WTC11 (cell line): ENCODE data around the gene FAM200B. TPM values are rescaled to one million over a fixed set of nuclear protein-coding genes. Genes with fewer than 3 reads are reported as not detected.

ENCODE experiments used
- ATAC-seq: fragments of 200-7000 bp; cut with Tn5 transposase; 2 replicates; pipeline ENCODE4 v1.10.0; 2021; ENCODE audit warnings: mild to moderate bottlenecking, moderate library complexity
- Bru-seq: library from RNA; stranded (reverse); fragments of 400-500 nt; gene quantifications from one replicate; lab custom pipeline; 2021; lab: Mats Ljungman, UMichigan
- CTCF ChIA-PET: fragments of 300-600 bp; sonication (Branson Sonifier 250); formaldehyde crosslinking; loops from one replicate; lab custom pipeline; 2021; ENCODE audit warnings: antibody characterized with exemption; lab: Charles Lee
- POLR2A ChIA-PET: fragments of 350-600 bp; sonication (Branson Sonifier 250); formaldehyde crosslinking; loops from one replicate; lab custom pipeline; 2021; ENCODE audit warnings: antibody characterized with exemption; lab: Charles Lee
- DNase-seq: peaks from one replicate; pipeline ENCODE4 v3.0.0; 2021; ENCODE audit warnings: low spot score
- H3K27ac Mint-ChIP-seq: 2 replicates; pipeline ENCODE4 v1.8.0; 2021; ENCODE audit warnings: mixed read lengths
- H3K27me3 Mint-ChIP-seq: 2 replicates; pipeline ENCODE4 v1.8.0; 2021; ENCODE audit warnings: low read depth, mild to moderate bottlenecking, moderate library complexity, mixed read lengths
- H3K36me3 Mint-ChIP-seq: 2 replicates; pipeline ENCODE4 v1.8.0; 2021; ENCODE audit warnings: mixed read lengths
- H3K4me1 Mint-ChIP-seq: 2 replicates; pipeline ENCODE4 v1.8.0; 2022; ENCODE audit warnings: mixed read lengths
- H3K4me3 Mint-ChIP-seq: 2 replicates; pipeline ENCODE4 v1.8.0; 2021; ENCODE audit warnings: mild to moderate bottlenecking, moderate library complexity, mixed read lengths
- H3K9me3 Mint-ChIP-seq: 2 replicates; pipeline ENCODE4 v1.8.0; 2021; ENCODE audit warnings: mixed read lengths
- ATF1 ChIP-seq: sonication (generic); formaldehyde crosslinking; IDR thresholded peaks from 2 replicates; pipeline ENCODE4 v1.8.1; 2023; ENCODE audit warnings: mild to moderate bottlenecking, moderate library complexity, missing genetic modification reagents
- ETV6 ChIP-seq: sonication (generic); formaldehyde crosslinking; IDR thresholded peaks from 2 replicates; pipeline ENCODE4 v1.8.1; 2022; ENCODE audit warnings: mild to moderate bottlenecking, missing genetic modification reagents
- GABPB1 ChIP-seq: sonication (generic); formaldehyde crosslinking; IDR thresholded peaks from 2 replicates; pipeline ENCODE4 v1.8.1; 2023; ENCODE audit warnings: mild to moderate bottlenecking, missing genetic modification reagents
- JAZF1 ChIP-seq: fragments of 250-450 bp; sonication (Bioruptor Pico); IDR thresholded peaks from 2 replicates; pipeline ENCODE4 v1.9.0; 2021; ENCODE audit warnings: moderate library complexity, mild to moderate bottlenecking, inconsistent platforms
- NFYB ChIP-seq: sonication (generic); formaldehyde crosslinking; conservative IDR thresholded peaks from 2 replicates; pipeline ENCODE4 v1.8.0; 2022; ENCODE audit warnings: low read depth, missing genetic modification reagents
- NR2C2 ChIP-seq: sonication (generic); formaldehyde crosslinking; IDR thresholded peaks from 2 replicates; pipeline ENCODE4 v1.8.0; 2022; ENCODE audit warnings: mild to moderate bottlenecking, missing genetic modification reagents
- PRRX2 ChIP-seq: fragments of 250-450 bp; sonication (Bioruptor Pico); IDR thresholded peaks from 2 replicates; pipeline ENCODE4 v1.8.0; 2021; ENCODE audit warnings: mild to moderate bottlenecking
- RELA ChIP-seq: sonication (generic); formaldehyde crosslinking; IDR thresholded peaks from 2 replicates; pipeline ENCODE4 v1.8.1; 2022; ENCODE audit warnings: missing genetic modification reagents, mild to moderate bottlenecking, borderline replicate concordance
- RORB ChIP-seq: fragments of 250-450 bp; sonication (Bioruptor Pico); IDR thresholded peaks from 2 replicates; pipeline ENCODE4 v1.9.0; 2021; ENCODE audit warnings: mild to moderate bottlenecking
- SMAD3 ChIP-seq: sonication (generic); formaldehyde crosslinking; IDR thresholded peaks from 2 replicates; pipeline ENCODE4 v1.8.0; 2022; ENCODE audit warnings: missing genetic modification reagents, mild to moderate bottlenecking, borderline replicate concordance
- TCF7 ChIP-seq: sonication (generic); formaldehyde crosslinking; IDR thresholded peaks from 2 replicates; pipeline ENCODE4 v1.8.0; 2022; ENCODE audit warnings: mild to moderate bottlenecking, low read depth, missing genetic modification reagents, moderate library complexity
- TP53 ChIP-seq: sonication (generic); formaldehyde crosslinking; IDR thresholded peaks from 2 replicates; pipeline ENCODE4 v1.8.1; 2023; ENCODE audit warnings: mild to moderate bottlenecking, missing genetic modification reagents
- ZBTB21 ChIP-seq: sonication (generic); formaldehyde crosslinking; IDR thresholded peaks from 2 replicates; pipeline ENCODE4 v1.8.1; 2023; ENCODE audit warnings: mild to moderate bottlenecking, missing genetic modification reagents, borderline replicate concordance
- ZNF138 ChIP-seq: sonication (generic); formaldehyde crosslinking; conservative IDR thresholded peaks from 2 replicates; pipeline ENCODE4 v1.8.1; 2022; ENCODE audit warnings: mild to moderate bottlenecking, moderate library complexity, missing genetic modification reagents
- ZNF396 ChIP-seq: fragments of 250-450 bp; sonication (Bioruptor Pico); IDR thresholded peaks from 2 replicates; pipeline ENCODE4 v1.8.0; 2021; ENCODE audit warnings: mild to moderate bottlenecking, moderate library complexity, borderline replicate concordance
- long read RNA-seq, 3 experiments: library from RNA in 1 of 3; library from capped mRNA in 1 of 3; library from polyadenylated mRNA in 1 of 3; unstranded in 2 of 3; stranded (forward) in 1 of 3; transcript quantifications; one replicate each; pipeline ENCODE4 v2.0.0, GENCODE V29; 2021
- total RNA-seq: library from RNA; stranded (reverse); gene quantifications from 3 replicates; pipeline ENCODE4 v1.2.3, GENCODE V29; 2021
- TF ChIP-seq, protein P1 (sequence below): fragments of 250-450 bp; sonication (Bioruptor Pico); IDR thresholded peaks from 2 replicates; pipeline ENCODE4 v1.9.0; 2021; ENCODE audit warnings: mild to moderate bottlenecking, borderline replicate concordance
- TF ChIP-seq, protein P2 (sequence below): fragments of 250-450 bp; sonication (Bioruptor Pico); IDR thresholded peaks from 2 replicates; pipeline ENCODE4 v1.8.0; 2021; ENCODE audit warnings: mild to moderate bottlenecking
- TF ChIP-seq, protein P3 (sequence below): sonication (generic); formaldehyde crosslinking; IDR thresholded peaks from 2 replicates; pipeline ENCODE4 v1.8.1; 2023; ENCODE audit warnings: mild to moderate bottlenecking, missing genetic modification reagents
- TF ChIP-seq, protein P4 (sequence below): sonication (generic); formaldehyde crosslinking; IDR thresholded peaks from 2 replicates; pipeline ENCODE4 v1.8.1; 2022; ENCODE audit warnings: mild to moderate bottlenecking, moderate library complexity, missing genetic modification reagents
- TF ChIP-seq, protein P5 (sequence below): sonication (generic); formaldehyde crosslinking; IDR thresholded peaks from 2 replicates; pipeline ENCODE4 v1.8.0; 2023; ENCODE audit warnings: mild to moderate bottlenecking, missing genetic modification reagents
- TF ChIP-seq, protein P6 (sequence below): fragments of 250-450 bp; sonication (Bioruptor Pico); IDR thresholded peaks from 2 replicates; pipeline ENCODE4 v1.9.0; 2021; ENCODE audit warnings: moderate library complexity, mild to moderate bottlenecking, inconsistent platforms, borderline replicate concordance

FAM200B gene
- total RNA-seq (22.9 to 28.4 TPM (median 25.8 TPM) in 3 replicates), Bru-seq, nascent RNA (percentile 97 among the genes with signal in this experiment)
- long read RNA-seq, experiment 1, full-length matches to known transcripts, result 45 of 58 reads
- long read RNA-seq, experiment 1, partial matches to known transcripts, result 3 of 58 reads
- long read RNA-seq, experiment 1, other reads (novel, unspliced or antisense), result 10 of 58 reads
- long read RNA-seq, experiment 2, full-length matches to known transcripts, result 25 of 33 reads
- long read RNA-seq, experiment 2, partial matches to known transcripts, result 1 of 33 reads
- long read RNA-seq, experiment 2, other reads (novel, unspliced or antisense), result 7 of 33 reads
- long read RNA-seq, experiment 3, full-length matches to known transcripts, result 24 of 33 reads
- long read RNA-seq, experiment 3, partial matches to known transcripts, result 1 of 33 reads
- long read RNA-seq, experiment 3, other reads (novel, unspliced or antisense), result 8 of 33 reads

DNA sequence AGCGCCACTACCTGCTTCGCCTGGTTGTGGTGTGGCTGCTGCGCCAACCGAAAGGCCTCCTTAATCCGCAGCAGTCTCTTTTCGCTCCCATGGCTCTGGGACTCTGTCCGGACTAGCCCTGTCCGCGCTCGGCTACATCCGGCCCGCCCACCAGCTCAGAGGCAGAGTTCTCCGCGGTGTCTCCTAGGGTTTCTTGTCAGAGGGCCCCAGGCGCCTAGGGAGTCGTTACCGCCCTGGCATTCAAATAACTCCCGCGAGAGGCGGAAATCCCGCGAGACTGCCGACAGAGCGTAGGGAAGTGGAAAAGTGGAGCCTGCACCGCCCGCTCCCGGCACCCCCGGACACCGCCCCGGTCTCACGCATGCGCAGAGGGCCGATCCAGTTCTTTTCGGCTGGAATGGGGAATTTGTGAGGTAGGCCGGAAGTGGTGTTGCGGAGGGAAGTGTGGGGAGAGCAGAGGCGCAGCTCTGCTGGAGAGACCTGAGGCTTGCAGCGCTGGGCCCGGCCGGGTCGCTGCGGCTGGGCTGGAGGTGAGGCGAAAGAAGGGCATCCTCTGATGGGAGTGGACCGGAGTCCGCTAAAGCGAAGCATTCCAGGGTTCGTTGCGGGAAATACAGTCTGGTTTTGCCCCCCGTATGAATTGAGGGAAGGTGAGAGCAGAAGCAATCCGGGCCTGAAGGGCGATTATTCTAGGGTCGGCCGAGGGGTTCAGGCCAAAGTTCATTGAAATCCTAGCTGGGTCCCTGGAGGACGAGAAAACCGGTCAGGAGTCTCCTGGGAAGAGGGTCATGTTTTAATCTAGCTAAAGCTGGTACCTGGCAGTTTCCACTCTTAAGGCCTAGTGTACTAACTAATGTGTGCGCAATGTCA, at the start of gene FAM200B:
TSS of gene FAM200B (plus strand) at position 456 of the 870 bp plus-strand sequence. CDS start 5,151 bp downstream, outside the sequence.
- H3K27me3 Mint-ChIP-seq, result no peaks in the 10 kb centered on the region
- H3K4me1 Mint-ChIP-seq, result peaks cover 67% of the 10 kb centered on the region
- ATAC-seq, result peak; percentile 92
- TF ChIP-seq, protein P1, sequence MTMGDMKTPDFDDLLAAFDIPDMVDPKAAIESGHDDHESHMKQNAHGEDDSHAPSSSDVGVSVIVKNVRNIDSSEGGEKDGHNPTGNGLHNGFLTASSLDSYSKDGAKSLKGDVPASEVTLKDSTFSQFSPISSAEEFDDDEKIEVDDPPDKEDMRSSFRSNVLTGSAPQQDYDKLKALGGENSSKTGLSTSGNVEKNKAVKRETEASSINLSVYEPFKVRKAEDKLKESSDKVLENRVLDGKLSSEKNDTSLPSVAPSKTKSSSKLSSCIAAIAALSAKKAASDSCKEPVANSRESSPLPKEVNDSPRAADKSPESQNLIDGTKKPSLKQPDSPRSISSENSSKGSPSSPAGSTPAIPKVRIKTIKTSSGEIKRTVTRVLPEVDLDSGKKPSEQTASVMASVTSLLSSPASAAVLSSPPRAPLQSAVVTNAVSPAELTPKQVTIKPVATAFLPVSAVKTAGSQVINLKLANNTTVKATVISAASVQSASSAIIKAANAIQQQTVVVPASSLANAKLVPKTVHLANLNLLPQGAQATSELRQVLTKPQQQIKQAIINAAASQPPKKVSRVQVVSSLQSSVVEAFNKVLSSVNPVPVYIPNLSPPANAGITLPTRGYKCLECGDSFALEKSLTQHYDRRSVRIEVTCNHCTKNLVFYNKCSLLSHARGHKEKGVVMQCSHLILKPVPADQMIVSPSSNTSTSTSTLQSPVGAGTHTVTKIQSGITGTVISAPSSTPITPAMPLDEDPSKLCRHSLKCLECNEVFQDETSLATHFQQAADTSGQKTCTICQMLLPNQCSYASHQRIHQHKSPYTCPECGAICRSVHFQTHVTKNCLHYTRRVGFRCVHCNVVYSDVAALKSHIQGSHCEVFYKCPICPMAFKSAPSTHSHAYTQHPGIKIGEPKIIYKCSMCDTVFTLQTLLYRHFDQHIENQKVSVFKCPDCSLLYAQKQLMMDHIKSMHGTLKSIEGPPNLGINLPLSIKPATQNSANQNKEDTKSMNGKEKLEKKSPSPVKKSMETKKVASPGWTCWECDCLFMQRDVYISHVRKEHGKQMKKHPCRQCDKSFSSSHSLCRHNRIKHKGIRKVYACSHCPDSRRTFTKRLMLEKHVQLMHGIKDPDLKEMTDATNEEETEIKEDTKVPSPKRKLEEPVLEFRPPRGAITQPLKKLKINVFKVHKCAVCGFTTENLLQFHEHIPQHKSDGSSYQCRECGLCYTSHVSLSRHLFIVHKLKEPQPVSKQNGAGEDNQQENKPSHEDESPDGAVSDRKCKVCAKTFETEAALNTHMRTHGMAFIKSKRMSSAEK, result no peak
- TF ChIP-seq ZNF138 (CRISPR knock-in tag) (no peak), TCF7 (no peak), GABPB1 (CRISPR knock-in tag) (peak; percentile 53; the same call in 1 of the 2 replicates), ETV6 (peak; percentile 77), SMAD3 (CRISPR knock-in tag) (peak; percentile 39; the same call in 1 of the 2 replicates), NR2C2 (no peak), RELA (CRISPR knock-in tag) (no peak), JAZF1 (no peak), PRRX2 (CRISPR knock-in tag) (no peak), ZBTB21 (no peak), ZNF396 (CRISPR knock-in tag) (no peak), TP53 (CRISPR knock-in tag) (peak; percentile 87; the same call in 1 of the 2 replicates), NFYB (no peak), ATF1 (no peak), RORB (CRISPR knock-in tag) (no peak)
- TF ChIP-seq, protein P2, sequence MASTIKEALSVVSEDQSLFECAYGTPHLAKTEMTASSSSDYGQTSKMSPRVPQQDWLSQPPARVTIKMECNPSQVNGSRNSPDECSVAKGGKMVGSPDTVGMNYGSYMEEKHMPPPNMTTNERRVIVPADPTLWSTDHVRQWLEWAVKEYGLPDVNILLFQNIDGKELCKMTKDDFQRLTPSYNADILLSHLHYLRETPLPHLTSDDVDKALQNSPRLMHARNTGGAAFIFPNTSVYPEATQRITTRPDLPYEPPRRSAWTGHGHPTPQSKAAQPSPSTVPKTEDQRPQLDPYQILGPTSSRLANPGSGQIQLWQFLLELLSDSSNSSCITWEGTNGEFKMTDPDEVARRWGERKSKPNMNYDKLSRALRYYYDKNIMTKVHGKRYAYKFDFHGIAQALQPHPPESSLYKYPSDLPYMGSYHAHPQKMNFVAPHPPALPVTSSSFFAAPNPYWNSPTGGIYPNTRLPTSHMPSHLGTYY, result no peak
- TF ChIP-seq, protein P3, sequence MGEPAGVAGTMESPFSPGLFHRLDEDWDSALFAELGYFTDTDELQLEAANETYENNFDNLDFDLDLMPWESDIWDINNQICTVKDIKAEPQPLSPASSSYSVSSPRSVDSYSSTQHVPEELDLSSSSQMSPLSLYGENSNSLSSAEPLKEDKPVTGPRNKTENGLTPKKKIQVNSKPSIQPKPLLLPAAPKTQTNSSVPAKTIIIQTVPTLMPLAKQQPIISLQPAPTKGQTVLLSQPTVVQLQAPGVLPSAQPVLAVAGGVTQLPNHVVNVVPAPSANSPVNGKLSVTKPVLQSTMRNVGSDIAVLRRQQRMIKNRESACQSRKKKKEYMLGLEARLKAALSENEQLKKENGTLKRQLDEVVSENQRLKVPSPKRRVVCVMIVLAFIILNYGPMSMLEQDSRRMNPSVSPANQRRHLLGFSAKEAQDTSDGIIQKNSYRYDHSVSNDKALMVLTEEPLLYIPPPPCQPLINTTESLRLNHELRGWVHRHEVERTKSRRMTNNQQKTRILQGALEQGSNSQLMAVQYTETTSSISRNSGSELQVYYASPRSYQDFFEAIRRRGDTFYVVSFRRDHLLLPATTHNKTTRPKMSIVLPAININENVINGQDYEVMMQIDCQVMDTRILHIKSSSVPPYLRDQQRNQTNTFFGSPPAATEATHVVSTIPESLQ (CRISPR knock-in tag), result no peak
- TF ChIP-seq, protein P4, sequence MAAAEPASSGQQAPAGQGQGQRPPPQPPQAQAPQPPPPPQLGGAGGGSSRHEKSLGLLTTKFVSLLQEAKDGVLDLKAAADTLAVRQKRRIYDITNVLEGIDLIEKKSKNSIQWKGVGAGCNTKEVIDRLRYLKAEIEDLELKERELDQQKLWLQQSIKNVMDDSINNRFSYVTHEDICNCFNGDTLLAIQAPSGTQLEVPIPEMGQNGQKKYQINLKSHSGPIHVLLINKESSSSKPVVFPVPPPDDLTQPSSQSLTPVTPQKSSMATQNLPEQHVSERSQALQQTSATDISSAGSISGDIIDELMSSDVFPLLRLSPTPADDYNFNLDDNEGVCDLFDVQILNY, result peak; percentile 85; the same call in 1 of the 2 replicates
- TF ChIP-seq, protein P5, sequence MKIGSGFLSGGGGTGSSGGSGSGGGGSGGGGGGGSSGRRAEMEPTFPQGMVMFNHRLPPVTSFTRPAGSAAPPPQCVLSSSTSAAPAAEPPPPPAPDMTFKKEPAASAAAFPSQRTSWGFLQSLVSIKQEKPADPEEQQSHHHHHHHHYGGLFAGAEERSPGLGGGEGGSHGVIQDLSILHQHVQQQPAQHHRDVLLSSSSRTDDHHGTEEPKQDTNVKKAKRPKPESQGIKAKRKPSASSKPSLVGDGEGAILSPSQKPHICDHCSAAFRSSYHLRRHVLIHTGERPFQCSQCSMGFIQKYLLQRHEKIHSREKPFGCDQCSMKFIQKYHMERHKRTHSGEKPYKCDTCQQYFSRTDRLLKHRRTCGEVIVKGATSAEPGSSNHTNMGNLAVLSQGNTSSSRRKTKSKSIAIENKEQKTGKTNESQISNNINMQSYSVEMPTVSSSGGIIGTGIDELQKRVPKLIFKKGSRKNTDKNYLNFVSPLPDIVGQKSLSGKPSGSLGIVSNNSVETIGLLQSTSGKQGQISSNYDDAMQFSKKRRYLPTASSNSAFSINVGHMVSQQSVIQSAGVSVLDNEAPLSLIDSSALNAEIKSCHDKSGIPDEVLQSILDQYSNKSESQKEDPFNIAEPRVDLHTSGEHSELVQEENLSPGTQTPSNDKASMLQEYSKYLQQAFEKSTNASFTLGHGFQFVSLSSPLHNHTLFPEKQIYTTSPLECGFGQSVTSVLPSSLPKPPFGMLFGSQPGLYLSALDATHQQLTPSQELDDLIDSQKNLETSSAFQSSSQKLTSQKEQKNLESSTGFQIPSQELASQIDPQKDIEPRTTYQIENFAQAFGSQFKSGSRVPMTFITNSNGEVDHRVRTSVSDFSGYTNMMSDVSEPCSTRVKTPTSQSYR, result no peak
- TF ChIP-seq, protein P6, sequence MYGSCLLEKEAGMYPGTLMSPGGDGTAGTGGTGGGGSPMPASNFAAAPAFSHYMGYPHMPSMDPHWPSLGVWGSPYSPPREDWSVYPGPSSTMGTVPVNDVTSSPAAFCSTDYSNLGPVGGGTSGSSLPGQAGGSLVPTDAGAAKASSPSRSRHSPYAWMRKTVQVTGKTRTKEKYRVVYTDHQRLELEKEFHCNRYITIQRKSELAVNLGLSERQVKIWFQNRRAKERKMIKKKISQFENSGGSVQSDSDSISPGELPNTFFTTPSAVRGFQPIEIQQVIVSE (CRISPR knock-in tag), result no peak

More for the DNA sequence above, at the start of gene FAM200B:
- Mint-ChIP-seq H3K9me3 (no peaks in the 10 kb centered on the region), H3K36me3 (peaks cover 13% of the 10 kb centered on the region), H3K27ac (peak within 1 kb of the TSS; percentile 99), H3K4me3 (peak within 1 kb of the TSS; percentile 99)
- CTCF ChIA-PET, result interaction anchor here (1.6 kb wide), 3 partner anchors 124 to 202 kb away, joined by 4 to 9 read pairs (median 4); no protein-coding TSS in a partner anchor
- DNase-seq, result peak; percentile 100
- POLR2A ChIA-PET, result interaction anchor here (0.5 to 2.8 kb wide), 5 partner anchors 10 to 283 kb away, joined by 3 to 25 read pairs (median 3); partner anchors contain the start of gene FBXL5
